HepG2 (cell line): Measurements from ENCODE around the gene NSD1. TPM values are rescaled to one million over a fixed set of nuclear protein-coding genes. Genes with fewer than 3 reads are reported as not detected.

Source experiments
- ARNT ChIP-seq: fragments of 450-650 bp; IDR thresholded peaks from 2 replicates; pipeline ENCODE4 v1.6.1; 2017
- ATF7-NPFF ChIP-seq: sonication (generic); formaldehyde crosslinking; IDR thresholded peaks from 2 replicates; pipeline ENCODE4 v1.8.1; 2023; ENCODE audit warnings: mild to moderate bottlenecking, low read depth, missing genetic modification reagents, moderate library complexity
- FUBP1 ChIP-seq: sonication (generic); formaldehyde crosslinking; IDR thresholded peaks from 2 replicates; pipeline ENCODE4 v1.5.1; 2020; ENCODE audit warnings: missing genetic modification reagents, mild to moderate bottlenecking, borderline replicate concordance
- GTF2F1 ChIP-seq: fragments of 150-350 bp; IDR thresholded peaks from 2 replicates; pipeline ENCODE4 v1.6.1; 2014; ENCODE audit warnings: low read length
- HDAC2 ChIP-seq: sonication (generic); formaldehyde crosslinking; IDR thresholded peaks from 2 replicates; pipeline ENCODE4 v1.4.0; 2020; ENCODE audit warnings: missing genetic modification reagents
- KAT2B ChIP-seq: fragments of 150-350 bp; IDR thresholded peaks from 2 replicates; pipeline ENCODE4 v1.6.1; 2014; ENCODE audit warnings: low read depth, low read length, borderline replicate concordance
- KDM2A ChIP-seq: sonication (generic); formaldehyde crosslinking; IDR thresholded peaks from 2 replicates; pipeline ENCODE4 v1.4.0; 2020; ENCODE audit warnings: low read depth, missing genetic modification reagents, borderline replicate concordance
- KLF6 ChIP-seq: IDR thresholded peaks from 2 replicates; pipeline ENCODE4 v1.8.0; 2016; ENCODE audit warnings: missing biosample characterization, missing genetic modification reagents
- MED13 ChIP-seq: sonication (generic); formaldehyde crosslinking; IDR thresholded peaks from 2 replicates; pipeline ENCODE4 v1.5.0; 2020; ENCODE audit warnings: missing genetic modification reagents
- PAX8 ChIP-seq: sonication (generic); formaldehyde crosslinking; IDR thresholded peaks from 2 replicates; pipeline ENCODE4 v1.8.0; 2022; ENCODE audit warnings: mild to moderate bottlenecking, missing genetic modification reagents, borderline replicate concordance
- PRMT3 ChIP-seq: sonication (generic); formaldehyde crosslinking; IDR thresholded peaks from 2 replicates; pipeline ENCODE4 v1.8.1; 2022; ENCODE audit warnings: low read depth, mild to moderate bottlenecking, moderate library complexity, missing genetic modification reagents, borderline replicate concordance
- TFAP4 ChIP-seq: sonication (generic); IDR thresholded peaks from 2 replicates; pipeline ENCODE4 v1.6.1; 2016; ENCODE audit warnings: low read depth, borderline replicate concordance
- TIGD3 ChIP-seq: sonication (generic); formaldehyde crosslinking; IDR thresholded peaks from 2 replicates; pipeline ENCODE4 v1.5.1; 2020; ENCODE audit warnings: mild to moderate bottlenecking, missing genetic modification reagents, borderline replicate concordance
- ZNF121 ChIP-seq: sonication (generic); formaldehyde crosslinking; IDR thresholded peaks from 2 replicates; pipeline ENCODE4 v1.5.0; 2020; ENCODE audit warnings: mild to moderate bottlenecking, missing genetic modification reagents
- ZNF296 ChIP-seq: sonication (generic); formaldehyde crosslinking; conservative IDR thresholded peaks from 2 replicates; pipeline ENCODE4 v1.5.0; 2020; ENCODE audit warnings: mild to moderate bottlenecking, missing genetic modification reagents
- ZNF331 ChIP-seq: sonication (generic); formaldehyde crosslinking; IDR thresholded peaks from 2 replicates; pipeline ENCODE4 v1.4.0; 2020; ENCODE audit warnings: missing genetic modification reagents
- ZNF335 ChIP-seq: sonication (generic); formaldehyde crosslinking; IDR thresholded peaks from 2 replicates; pipeline ENCODE4 v1.4.0; 2020; ENCODE audit warnings: missing genetic modification reagents
- ZNF383 ChIP-seq: sonication (generic); formaldehyde crosslinking; IDR thresholded peaks from 2 replicates; pipeline ENCODE4 v1.4.0; 2020; ENCODE audit warnings: missing genetic modification reagents, mild to moderate bottlenecking, borderline replicate concordance
- ZNF687 ChIP-seq: sonication (generic); formaldehyde crosslinking; IDR thresholded peaks from 2 replicates; pipeline ENCODE4 v1.5.1; 2020; ENCODE audit warnings: mild to moderate bottlenecking, missing genetic modification reagents, moderate library complexity
- ZNF720 ChIP-seq: sonication (generic); formaldehyde crosslinking; IDR thresholded peaks from 2 replicates; pipeline ENCODE4 v1.4.0; 2020; ENCODE audit warnings: missing genetic modification reagents
- ZNF747 ChIP-seq: sonication (generic); formaldehyde crosslinking; IDR thresholded peaks from 2 replicates; pipeline ENCODE4 v1.8.1; 2023; ENCODE audit warnings: missing genetic modification reagents, mild to moderate bottlenecking, borderline replicate concordance
- ZNF780A ChIP-seq: sonication (generic); formaldehyde crosslinking; IDR thresholded peaks from 2 replicates; pipeline ENCODE4 v1.8.0; 2022; ENCODE audit warnings: mild to moderate bottlenecking, missing genetic modification reagents, moderate library complexity
- polyA plus RNA-seq, 8 experiments: library from polyadenylated mRNA; depleted of rRNA in 3 of 8; stranded (reverse) in 7 of 8; unstranded in 1 of 8; fragments of >200 nt; fragmentation: Illumina TruSeq in 4 of 8; extraction: Trizol in 4 of 8; gene quantifications; 2 replicates each; pipeline versions ENCODE4 v1.2.1 to v1.2.3, GENCODE V29; 2011 to 2016; ENCODE audit warnings: low read depth in 4 of 8, missing spikeins in 1 of 8, mixed read lengths in 1 of 8; ENCODE audit not compliant: insufficient read depth in 1 of 8
- total RNA-seq, 5 experiments: library from RNA; depleted of rRNA; stranded (reverse); fragments of >200 nt; fragmentation: Illumina TruSeq; extraction: Trizol; gene quantifications; 2 replicates each; pipeline ENCODE4 v1.2.3, GENCODE V29; 2016; ENCODE audit warnings: low read depth in 1 of 5

Gene NSD1
- total and polyA plus RNA-seq, 2 of the 13 experiments (the other 11 are each of a cell fraction or from before 2014, with no cell fraction given): 0.01 to 0.09 TPM

GRCh38 chr5:177309351-177310191 is 176.0 kb downstream of the NSD1 start (continued):
- TF ChIP-seq MED13 (no peak), TIGD3 (CRISPR knock-in tag) (no peak), ATF7-NPFF (CRISPR knock-in tag) (peak; percentile 32; the same call in 1 of the 2 replicates), ZNF747 (CRISPR knock-in tag) (no peak), ZNF687 (CRISPR knock-in tag) (peak; percentile 58), ARNT (no peak), PAX8 (CRISPR knock-in tag) (no peak), ZNF720 (CRISPR knock-in tag) (no peak), ZNF383 (no peak), ZNF780A (no peak), ZNF331 (CRISPR knock-in tag) (peak; percentile 61; the same call in 1 of the 2 replicates), ZNF121 (peak; percentile 41; the same call in 1 of the 2 replicates), TFAP4 (peak; percentile 47), KLF6 (no peak), PRMT3 (CRISPR knock-in tag) (no peak), HDAC2 (CRISPR knock-in tag) (peak; percentile 19; the same call in 1 of the 2 replicates), KDM2A (CRISPR knock-in tag) (peak; percentile 67; the same call in 1 of the 2 replicates), KAT2B (no peak), FUBP1 (CRISPR knock-in tag) (no peak), ZNF296 (CRISPR knock-in tag) (no peak), GTF2F1 (no peak), ZNF335 (CRISPR knock-in tag) (no peak)
